ENCODE results near the gene CD9. TPM values are rescaled to one million over a fixed set of nuclear protein-coding genes. Genes with fewer than 3 reads are reported as not detected.

Gene CD9
- total and polyA plus RNA-seq, 2 donors (not counting 3 experiments of a cell fraction or from before 2014, with no cell fraction given) = 379 to 1,225 TPM

DNA sequence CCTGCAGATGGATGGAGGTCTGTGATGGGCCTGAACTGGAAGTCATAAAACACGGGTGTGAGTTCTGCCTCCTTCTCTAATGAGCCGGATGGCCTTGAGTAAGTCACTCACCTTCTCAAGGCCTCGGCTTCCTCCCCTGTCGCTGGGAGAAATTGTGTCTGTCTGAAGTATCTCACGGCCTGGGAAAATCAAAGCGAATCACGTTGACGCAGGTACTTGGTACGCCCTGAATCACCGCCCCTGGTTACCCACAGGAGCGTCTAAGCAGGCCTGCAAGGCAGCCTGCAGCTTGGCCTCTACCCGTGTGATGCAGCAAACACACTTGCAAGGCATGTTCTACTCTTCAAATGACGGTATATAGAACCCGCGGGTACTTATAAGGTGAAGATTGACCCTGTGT, 28.1 kb upstream of the CD9 start:
- Histone ChIP-seq H2AFZ (ENCODE audit: low read depth, low read length) (no peak overlapping the region), H3K9me3 (replicated peaks; ENCODE audit: control insufficient read depth, insufficient read depth, low read length) (no peaks in the 10 kb centered on the region), H3K4me1 (ENCODE audit: control insufficient read depth, extremely low read depth, insufficient read depth, low read length) (peaks cover 52% of the 10 kb centered on the region), H3K27me3 (ENCODE audit: control insufficient read depth in 2 of 2, insufficient read depth in 2 of 2, low read length in 2 of 2) (no peaks in the 10 kb centered on the region), H3K4me2 (ENCODE audit: insufficient read depth, low read length) (peak overlapping the region; percentile 10), H3K9me1 (replicated peaks; ENCODE audit: control insufficient read depth, extremely low read depth, insufficient read depth, low read length) (no peaks in the 10 kb centered on the region), H3K36me3 (ENCODE audit: control insufficient read depth in 2 of 2, extremely low read depth in 1 of 2, insufficient read depth in 2 of 2, low read length in 2 of 2) (no peaks in the 10 kb centered on the region), H3K4me3 (replicated peaks in 1 of 3; ENCODE audit: insufficient read depth in 1 of 3, low read depth in 1 of 3, low read length in 3 of 3) (no peak overlapping the region), H4K20me1 (replicated peaks; ENCODE audit: control insufficient read depth, extremely low read depth, insufficient read depth, low read length) (no peaks in the 10 kb centered on the region), H3K27ac (ENCODE audit: insufficient read depth, low read depth, low read length) (peak overlapping the region; percentile 100), H3K9ac (replicated peaks; ENCODE audit: extremely low read depth, insufficient read depth, low read length) (peak overlapping the region; percentile 82), H3K79me2 (ENCODE audit: control insufficient read depth, insufficient read depth, low read length) (peaks cover 10% of the 10 kb centered on the region)
- CTCF ChIA-PET = interaction anchor here (0.9 to 5.8 kb wide), 10 partner anchors 10 to 134 kb away, joined by 3 to 43 read pairs (median 6); no protein-coding TSS in a partner anchor
- no peak for FAIRE-seq
- dilution Hi-C loops (cut with MboI; ENCODE audit: extremely low pct_ligation_motif_present, low sequenced_read_pairs) = no loop called here
- no peak for TF ChIP-seq EZH2 (IDR thresholded peaks at IDR 0.05; ENCODE audit: borderline replicate concordance, low read depth, low read length, severe bottlenecking)
- TF ChIP-seq, protein P1, sequence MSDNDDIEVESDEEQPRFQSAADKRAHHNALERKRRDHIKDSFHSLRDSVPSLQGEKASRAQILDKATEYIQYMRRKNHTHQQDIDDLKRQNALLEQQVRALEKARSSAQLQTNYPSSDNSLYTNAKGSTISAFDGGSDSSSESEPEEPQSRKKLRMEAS (IDR thresholded peaks at IDR 0.05; ENCODE audit: insufficient read depth, insufficient read length) = no peak
- TF ChIP-seq JUN (IDR thresholded peaks at IDR 0.05; ENCODE audit: borderline replicate concordance, insufficient read depth, insufficient read length, low read depth) = no peak
- TF ChIP-seq FOS (IDR thresholded peaks at IDR 0.05; ENCODE audit: borderline replicate concordance, insufficient read depth, low read length) = no peak
- TF ChIP-seq GATA2 (IDR thresholded peaks at IDR 0.05; ENCODE audit: insufficient read depth, insufficient read length, low read depth, low read length) = no peak
- TF ChIP-seq POLR2AphosphoS5 (IDR thresholded peaks at IDR 0.05; ENCODE audit: insufficient read depth, low read depth, low read length) = no peak
- no peak for TF ChIP-seq POLR2A (IDR thresholded peaks at IDR 0.05; ENCODE audit: low read depth, low read length)
- TF ChIP-seq, protein P2, sequence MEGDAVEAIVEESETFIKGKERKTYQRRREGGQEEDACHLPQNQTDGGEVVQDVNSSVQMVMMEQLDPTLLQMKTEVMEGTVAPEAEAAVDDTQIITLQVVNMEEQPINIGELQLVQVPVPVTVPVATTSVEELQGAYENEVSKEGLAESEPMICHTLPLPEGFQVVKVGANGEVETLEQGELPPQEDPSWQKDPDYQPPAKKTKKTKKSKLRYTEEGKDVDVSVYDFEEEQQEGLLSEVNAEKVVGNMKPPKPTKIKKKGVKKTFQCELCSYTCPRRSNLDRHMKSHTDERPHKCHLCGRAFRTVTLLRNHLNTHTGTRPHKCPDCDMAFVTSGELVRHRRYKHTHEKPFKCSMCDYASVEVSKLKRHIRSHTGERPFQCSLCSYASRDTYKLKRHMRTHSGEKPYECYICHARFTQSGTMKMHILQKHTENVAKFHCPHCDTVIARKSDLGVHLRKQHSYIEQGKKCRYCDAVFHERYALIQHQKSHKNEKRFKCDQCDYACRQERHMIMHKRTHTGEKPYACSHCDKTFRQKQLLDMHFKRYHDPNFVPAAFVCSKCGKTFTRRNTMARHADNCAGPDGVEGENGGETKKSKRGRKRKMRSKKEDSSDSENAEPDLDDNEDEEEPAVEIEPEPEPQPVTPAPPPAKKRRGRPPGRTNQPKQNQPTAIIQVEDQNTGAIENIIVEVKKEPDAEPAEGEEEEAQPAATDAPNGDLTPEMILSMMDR (IDR thresholded peaks at IDR 0.05; ENCODE audit: extremely low read depth in 1 of 2, insufficient read depth in 1 of 2, low read depth in 1 of 2, low read length in 2 of 2) = no peak
- no peak for TF ChIP-seq MYC (IDR thresholded peaks at IDR 0.05; ENCODE audit: low read depth, low read length)
- POLR2A ChIA-PET = interaction anchor here (0.8 to 2.9 kb wide), 6 partner anchors 11 to 107 kb away, joined by 4 to 24 read pairs (median 10); partner anchors contain the start of gene VWF
- intact Hi-C loops (cut with micrococcal nuclease) = no loop called here
- no peak for DNase-seq (ENCODE audit: low read depth, low spot score)
- BruUV-seq (replicated peaks) = TSS peak; percentile 17
